Fibroblast of villous mesenchyme (primary cell): ENCODE data around the gene GPR153. TPM values are rescaled to one million over a fixed set of nuclear protein-coding genes. Genes with fewer than 3 reads are reported as not detected.

Source experiments
- DNase-seq: peaks from one replicate; pipeline ENCODE4 v3.0.0-alpha.2; 2010; ENCODE audit warnings: low read depth
- H3K4me3 ChIP-seq: 2 replicates; pipeline ENCODE4 v1.5.1; 2011; ENCODE audit warnings: low read depth, mild to moderate bottlenecking, low read length
- total RNA-seq: library from RNA; depleted of rRNA; stranded (reverse); fragments of >200 nt; gene quantifications from 2 replicates; pipeline ENCODE4 v1.2.3, GENCODE V29; 2012
- TF ChIP-seq, protein P1 (sequence below): IDR thresholded peaks from 2 replicates; pipeline ENCODE4 v1.5.1; 2012; ENCODE audit warnings: low read depth, mild to moderate bottlenecking, low read length; ENCODE audit not compliant: insufficient read depth

The GPR153 gene
- total RNA-seq, 1 donor = 5.2 TPM

GRCh38 chr1:6210591-6211355, 50.1 kb downstream of the GPR153 start:
- H3K4me3 ChIP-seq = no peak overlapping the region
- no peak for DNase-seq
- TF ChIP-seq, protein P1, sequence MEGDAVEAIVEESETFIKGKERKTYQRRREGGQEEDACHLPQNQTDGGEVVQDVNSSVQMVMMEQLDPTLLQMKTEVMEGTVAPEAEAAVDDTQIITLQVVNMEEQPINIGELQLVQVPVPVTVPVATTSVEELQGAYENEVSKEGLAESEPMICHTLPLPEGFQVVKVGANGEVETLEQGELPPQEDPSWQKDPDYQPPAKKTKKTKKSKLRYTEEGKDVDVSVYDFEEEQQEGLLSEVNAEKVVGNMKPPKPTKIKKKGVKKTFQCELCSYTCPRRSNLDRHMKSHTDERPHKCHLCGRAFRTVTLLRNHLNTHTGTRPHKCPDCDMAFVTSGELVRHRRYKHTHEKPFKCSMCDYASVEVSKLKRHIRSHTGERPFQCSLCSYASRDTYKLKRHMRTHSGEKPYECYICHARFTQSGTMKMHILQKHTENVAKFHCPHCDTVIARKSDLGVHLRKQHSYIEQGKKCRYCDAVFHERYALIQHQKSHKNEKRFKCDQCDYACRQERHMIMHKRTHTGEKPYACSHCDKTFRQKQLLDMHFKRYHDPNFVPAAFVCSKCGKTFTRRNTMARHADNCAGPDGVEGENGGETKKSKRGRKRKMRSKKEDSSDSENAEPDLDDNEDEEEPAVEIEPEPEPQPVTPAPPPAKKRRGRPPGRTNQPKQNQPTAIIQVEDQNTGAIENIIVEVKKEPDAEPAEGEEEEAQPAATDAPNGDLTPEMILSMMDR = no peak

- TF ChIP-seq, protein P1 = peak; percentile 11
- H3K4me3 ChIP-seq = no peak overlapping the region
- no peak for DNase-seq
Observed at GRCh38 chr1:6209661-6210580, 51.0 kb downstream of the GPR153 start.

DNA sequence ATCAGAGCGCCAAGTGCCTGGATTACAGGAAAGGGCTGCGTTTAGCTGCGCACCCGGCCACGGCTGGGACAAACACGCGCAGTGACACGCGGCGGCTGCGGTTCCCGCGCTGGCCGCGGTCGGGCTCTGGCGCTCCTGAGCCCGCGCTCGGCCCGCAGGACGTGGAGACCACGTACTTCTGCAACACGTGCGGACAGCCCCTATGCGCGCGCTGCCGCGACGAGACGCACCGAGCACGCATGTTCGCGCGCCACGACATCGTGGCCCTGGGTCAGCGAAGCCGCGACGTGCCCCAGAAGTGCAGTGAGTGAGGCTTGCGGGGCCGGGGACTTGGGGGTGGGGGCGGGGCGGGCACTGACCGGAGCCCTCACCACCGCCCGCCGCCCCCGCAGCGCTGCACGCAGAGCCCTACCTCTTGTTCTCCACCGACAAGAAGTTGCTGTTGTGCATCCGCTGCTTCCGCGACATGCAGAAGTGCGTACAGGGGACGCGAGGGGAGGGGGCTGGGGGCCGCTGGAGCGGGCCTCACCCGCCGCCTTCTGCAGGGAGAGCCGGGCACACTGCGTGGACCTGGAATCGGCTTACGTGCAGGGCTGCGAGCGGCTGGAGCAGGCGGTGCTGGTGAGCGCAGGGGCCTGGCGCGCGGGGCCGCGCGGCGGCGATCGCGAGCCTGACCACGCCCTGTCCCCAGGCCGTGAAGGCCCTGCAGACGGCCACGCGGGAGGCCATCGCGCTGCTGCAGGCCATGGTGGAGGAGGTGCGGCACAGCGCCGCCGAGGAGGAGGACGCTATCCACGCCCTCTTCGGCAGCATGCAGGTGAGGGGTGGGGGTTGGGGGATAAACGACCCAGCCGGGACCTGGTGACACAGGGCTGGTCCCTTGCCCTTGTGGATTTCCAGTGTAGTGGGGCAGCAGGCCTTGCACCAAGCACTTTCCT, 51.9 kb downstream of the GPR153 start:
- peak; percentile 38 for DNase-seq
- TF ChIP-seq, protein P1 = peak; percentile 49
- H3K4me3 ChIP-seq = peak overlapping the region; percentile 36

GRCh38 chr1:6207921-6208320, 53.0 kb downstream of the GPR153 start:
- DNase-seq = no peak
- no peak overlapping the region for H3K4me3 ChIP-seq
- TF ChIP-seq, protein P1 = no peak

GRCh38 chr1:6207075-6207885, 53.6 kb downstream of the GPR153 start:
- H3K4me3 ChIP-seq = peak overlapping the region; percentile 62
- no peak for DNase-seq

More at GRCh38 chr1:6207075-6207885, 53.6 kb downstream of the GPR153 start:
- TF ChIP-seq, protein P1 = no peak
